ENCODE data around the gene HS3ST4. TPM values are rescaled to one million over a fixed set of nuclear protein-coding genes. Genes with fewer than 3 reads are reported as not detected.

Gene HS3ST4
- total and polyA plus RNA-seq, 2 experiments from 2014 or later, result 0.44 to 2.1 TPM

GRCh38 chr16:26158142-26158759, 466.5 kb downstream of the HS3ST4 start:
- Histone ChIP-seq H3K36me3 (ENCODE audit: insufficient read depth) (no peaks in the 10 kb centered on the region), H4K20me1 (replicated peaks; ENCODE audit: insufficient read depth) (no peaks in the 10 kb centered on the region), H3F3A (replicated peaks; ENCODE audit: low read depth) (no peaks in the 10 kb centered on the region), H2AFZ (no peak overlapping the region), H3K27me3 (ENCODE audit: insufficient read depth) (no peaks in the 10 kb centered on the region), H3K79me2 (replicated peaks; ENCODE audit: insufficient read depth) (no peaks in the 10 kb centered on the region), H3K9me2 (ENCODE audit: insufficient read depth) (peaks cover 8% of the 10 kb centered on the region; the same call in 1 of the 2 replicates), H3K4me1 (ENCODE audit: insufficient read depth) (no peaks in the 10 kb centered on the region), H3K27ac (ENCODE audit: low read depth) (no peak overlapping the region), H3K4me2 (no peak overlapping the region), H3K4me3 (no peak overlapping the region)
- Mint-ChIP-seq H3K36me3 (ENCODE audit: low read depth) (peaks cover 3% of the 10 kb centered on the region; the same call in 2 of the 3 replicates), H3K9me3 (peaks cover 79% of the 10 kb centered on the region), H3K27me3 (ENCODE audit: insufficient read depth, low read depth, poor library complexity) (peaks cover 5% of the 10 kb centered on the region), H3K27ac (no peak overlapping the region), H3K4me1 (no peaks in the 10 kb centered on the region; the same call in 2 of the 3 replicates), H3K4me3 (no peak overlapping the region)
- TF ChIP-seq EZH2 (IDR thresholded peaks at IDR 0.05; ENCODE audit: low read depth, unreplicated experiment), result no peak
- TF ChIP-seq NANOG (IDR thresholded peaks at IDR 0.05; ENCODE audit: borderline replicate concordance), result no peak
- TF ChIP-seq ZNF114 (CRISPR knock-in tag; IDR thresholded peaks at IDR 0.05), result no peak
- no peak for TF ChIP-seq STAT1 (IDR thresholded peaks at IDR 0.05; ENCODE audit: unreplicated experiment)
- TF ChIP-seq ZNF331 (CRISPR knock-in tag; IDR thresholded peaks at IDR 0.05; ENCODE audit: low read depth), result no peak
- no peak for TF ChIP-seq JUNB (IDR thresholded peaks at IDR 0.05; ENCODE audit: unreplicated experiment)
- TF ChIP-seq ETS1 (IDR thresholded peaks at IDR 0.05), result no peak
- no peak for TF ChIP-seq POLR2AphosphoS5 (IDR thresholded peaks at IDR 0.05; ENCODE audit: low read depth)
- no peak for TF ChIP-seq CTCF (conservative IDR thresholded peaks at IDR 0.05; ENCODE audit: low read depth in 2 of 2)
- TF ChIP-seq CREB1 (CRISPR knock-in tag; IDR thresholded peaks at IDR 0.05; ENCODE audit: low read depth), result no peak
- no peak for TF ChIP-seq REST (IDR thresholded peaks at IDR 0.05; ENCODE audit: unreplicated experiment)
- TF ChIP-seq ZNF462 (CRISPR knock-in tag; IDR thresholded peaks at IDR 0.05), result no peak
- TF ChIP-seq EZH2phosphoT487 (IDR thresholded peaks at IDR 0.05; ENCODE audit: unreplicated experiment), result no peak
- ATAC-seq (no peak), DNase-seq (ENCODE audit: low spot score) (no peak)
